DLD1 (cell line): ENCODE data around the gene ADAM17.
"Not testable (repeated sequence)": the region's sequence is repeated elsewhere in the genome, so short reads cannot be mapped to it uniquely, and the experiment has no call there.

ENCODE experiments used
- in situ Hi-C: cut with HindIII; loops from 2 replicates; pipeline ENCODE4 v1.10.0; 2017; ENCODE audit warnings: low sequenced_read_pairs

ADAM17 gene

DNA sequence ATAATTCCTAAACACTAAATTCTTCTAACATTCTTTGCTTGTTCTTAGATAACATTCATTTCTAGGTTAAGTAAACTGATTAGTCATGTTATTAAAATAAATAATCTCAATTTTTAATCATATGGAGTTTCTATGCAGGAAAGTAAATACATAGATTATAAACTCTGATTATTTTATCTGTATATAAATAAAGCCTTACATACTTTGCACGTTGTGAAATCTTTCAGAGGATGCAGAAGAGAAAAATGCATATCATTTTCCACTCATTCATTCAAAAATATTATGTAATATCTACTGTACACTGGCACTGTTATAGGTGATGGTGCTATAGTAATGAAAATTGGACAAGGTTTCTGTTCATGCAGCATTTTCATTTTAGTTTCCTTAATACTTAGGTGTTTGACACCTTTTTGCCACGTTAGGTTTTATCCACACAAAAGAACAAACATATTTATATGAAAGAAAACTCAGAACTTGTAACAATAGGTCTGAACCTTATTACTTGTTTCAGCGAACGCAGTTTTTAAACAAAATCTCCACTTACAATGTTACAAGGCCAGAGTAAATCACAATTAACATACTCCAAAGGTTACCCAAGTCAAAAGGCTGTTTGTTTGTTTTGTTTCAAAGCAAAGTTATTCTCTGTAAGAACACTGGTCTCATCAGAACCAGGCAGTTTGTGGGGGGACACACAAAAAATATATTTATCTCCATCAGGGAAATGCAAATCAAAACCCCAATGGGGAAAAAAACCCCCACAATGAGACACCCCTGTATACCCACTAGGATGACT, 27.4 kb downstream of the ADAM17 start:
- in situ Hi-C loops, result no loop called here

GRCh38 chr2:9525266-9525665, 30.4 kb downstream of the ADAM17 start:
- in situ Hi-C loops, result no loop called here

DNA sequence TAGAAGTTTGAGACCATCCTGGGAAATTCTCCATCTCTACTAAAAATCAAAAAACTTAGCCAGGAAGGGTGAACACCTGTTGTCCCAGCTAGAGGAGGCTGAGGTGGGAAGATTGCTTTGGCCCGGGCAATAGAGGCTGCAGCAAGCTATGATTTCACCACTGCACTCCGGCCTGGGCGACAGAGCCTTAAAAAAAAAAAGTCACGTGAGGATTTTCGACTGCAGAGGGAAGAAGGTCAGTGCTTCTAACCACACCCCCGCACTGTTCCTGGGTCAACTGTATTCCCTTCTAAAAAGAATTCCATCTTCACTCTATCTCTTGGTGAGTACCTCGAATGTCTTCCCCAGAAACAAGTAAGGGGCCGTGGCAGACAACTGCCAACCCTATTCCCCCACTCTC, 31.3 kb downstream of the ADAM17 start:
- in situ Hi-C loops, result no loop called here

DNA sequence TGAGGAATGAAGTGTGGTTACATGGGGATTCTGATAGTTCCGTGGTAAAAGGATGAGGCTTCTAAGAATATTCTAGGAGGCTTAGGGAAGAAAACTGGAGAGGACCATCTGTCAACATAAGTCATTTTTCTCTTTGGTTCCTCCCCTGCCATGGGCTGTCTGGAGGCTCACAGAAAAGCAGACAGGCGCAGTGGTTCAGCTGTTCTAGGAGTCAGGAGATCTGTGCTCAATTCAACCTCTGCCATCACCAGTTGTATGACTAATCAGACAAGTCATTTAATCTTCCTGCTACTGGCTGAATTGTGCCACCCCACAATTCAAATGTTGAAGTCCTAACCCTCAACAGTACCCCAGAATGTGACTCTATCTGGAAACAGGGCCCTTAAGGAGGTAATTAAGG, 36.4 kb downstream of the ADAM17 start:
- in situ Hi-C loops, result no loop called here

DNA sequence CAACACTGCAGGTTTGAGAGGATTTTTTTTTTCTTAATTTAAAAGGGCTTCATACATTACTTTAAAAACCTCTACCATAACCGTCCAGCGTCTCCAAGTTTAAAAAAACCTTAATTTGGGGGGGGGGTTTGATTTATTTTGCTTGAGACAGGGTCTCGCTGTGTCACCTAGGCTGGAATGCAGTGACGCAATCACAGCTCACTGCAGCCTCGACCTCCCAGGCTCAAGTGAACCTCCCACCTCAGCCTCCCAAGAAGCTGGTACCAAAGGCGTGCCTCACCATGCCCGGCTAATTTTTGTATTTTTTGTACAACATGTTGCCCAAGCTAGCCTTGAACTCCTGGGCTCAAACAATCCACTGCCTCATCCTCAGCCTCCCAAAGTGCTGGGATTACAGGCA, 36.9 kb downstream of the ADAM17 start:
- in situ Hi-C loops, result no loop called here

DNA sequence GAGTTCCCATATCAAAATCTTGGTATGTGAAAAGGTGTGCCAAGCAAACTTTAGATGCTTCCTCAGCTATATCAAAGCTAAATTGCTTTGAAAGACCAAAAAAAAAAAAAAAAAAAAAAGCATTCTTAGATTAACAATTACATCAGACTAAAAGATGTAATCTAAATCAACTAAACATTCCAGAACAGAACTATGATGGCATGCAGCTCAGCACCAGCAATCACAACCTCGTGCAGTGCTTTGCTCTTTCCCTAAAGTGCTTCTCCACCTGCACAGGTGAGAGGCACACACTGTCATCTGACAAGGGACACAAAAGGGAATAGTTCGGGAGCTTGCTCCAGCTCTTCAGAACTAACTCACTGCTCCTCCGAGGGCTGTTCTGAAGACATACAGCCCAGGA, 37.5 kb downstream of the ADAM17 start:
- in situ Hi-C loops, result no loop called here

- in situ Hi-C loops, result no loop called here
Measured at GRCh38 chr2:9517118-9517782, 38.4 kb downstream of the ADAM17 start.

GRCh38 chr2:9513946-9514345, 41.7 kb downstream of the ADAM17 start:
- in situ Hi-C loops, result not testable (repeated sequence)

- in situ Hi-C loops, result no loop called here
Measured at GRCh38 chr2:9508931-9509330, 46.7 kb downstream of the ADAM17 start.

DNA sequence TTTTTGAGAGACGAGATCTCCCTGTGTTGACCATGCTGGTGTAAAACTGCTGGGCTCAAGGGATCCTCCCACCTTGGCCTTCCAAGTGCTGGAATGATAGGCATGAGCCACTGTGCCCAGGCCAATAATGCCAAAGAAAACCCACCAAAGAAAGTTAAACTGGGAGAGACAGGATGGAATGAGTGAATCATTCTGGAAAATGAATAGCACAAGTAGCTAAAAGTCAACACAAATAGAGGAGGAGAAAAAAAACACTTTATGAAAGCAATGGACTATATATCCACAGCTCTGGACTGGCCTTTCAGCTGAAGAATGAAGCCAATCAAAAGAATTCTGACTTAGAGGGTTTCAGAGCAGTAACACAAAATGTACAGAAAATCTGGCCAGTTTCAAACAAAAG, 57.4 kb downstream of the ADAM17 start:
- in situ Hi-C loops, result no loop called here

DNA sequence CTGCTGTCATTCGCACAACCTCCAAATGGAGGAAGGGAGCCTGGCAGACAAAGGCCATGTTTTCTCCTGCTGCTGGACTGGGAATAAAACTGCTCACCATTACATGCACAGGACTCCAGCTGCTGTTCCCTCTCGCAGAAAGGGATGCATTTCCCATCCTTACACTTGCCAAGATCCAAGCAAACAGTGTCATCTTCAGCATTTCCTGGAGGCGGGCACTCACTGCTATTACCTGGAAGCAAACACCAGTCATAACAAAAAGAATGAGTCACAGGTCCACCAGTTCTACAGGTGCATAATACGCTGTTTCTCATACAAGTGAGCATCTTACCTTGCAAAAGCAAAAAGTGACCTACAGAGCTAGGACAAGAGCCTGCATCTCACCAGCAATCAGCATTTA, 58.6 kb downstream of the ADAM17 start:
- in situ Hi-C loops, result no loop called here

DNA sequence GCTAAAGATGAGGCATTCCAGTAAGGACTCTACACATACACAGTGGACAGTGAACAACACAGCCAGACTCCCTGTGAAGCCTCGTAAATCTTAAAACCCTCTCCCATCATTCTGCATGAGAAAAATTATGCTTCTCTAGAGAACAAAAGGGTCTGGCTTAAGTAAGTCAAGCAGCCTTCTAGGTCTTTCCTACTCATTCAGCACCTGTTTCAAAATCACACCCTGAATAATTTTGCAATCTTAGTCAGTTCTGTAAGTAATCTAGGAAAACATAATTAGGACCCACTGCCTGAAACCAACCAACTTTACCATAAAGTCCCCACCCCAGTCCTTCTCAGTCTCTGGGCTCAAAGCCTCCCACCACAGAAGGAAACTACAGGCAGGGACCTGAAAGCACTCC, 61.5 kb downstream of the ADAM17 start:
- in situ Hi-C loops, result no loop called here

- in situ Hi-C loops, result no loop called here
Measured at GRCh38 chr2:9493478-9493877, 62.2 kb downstream of the ADAM17 start.

DNA sequence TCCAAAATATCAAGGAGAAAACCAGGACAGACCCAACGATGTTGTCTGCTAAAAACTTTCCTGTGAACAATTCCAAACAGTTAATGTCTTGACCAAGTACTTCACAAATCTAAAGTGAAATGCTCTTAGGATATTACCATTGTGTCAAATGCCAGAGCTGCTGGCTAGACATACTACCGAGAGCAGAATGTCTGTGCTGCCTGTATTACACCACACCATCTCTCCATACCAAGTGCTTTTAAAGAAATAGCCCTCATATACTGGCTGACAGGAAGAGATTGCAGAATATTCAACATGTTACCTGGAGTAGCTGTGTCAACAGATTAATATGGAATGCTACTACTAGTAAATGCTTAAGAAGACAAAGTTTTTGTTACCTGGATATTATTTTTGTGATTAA, 62.7 kb downstream of the ADAM17 start:
- in situ Hi-C loops, result no loop called here

DNA sequence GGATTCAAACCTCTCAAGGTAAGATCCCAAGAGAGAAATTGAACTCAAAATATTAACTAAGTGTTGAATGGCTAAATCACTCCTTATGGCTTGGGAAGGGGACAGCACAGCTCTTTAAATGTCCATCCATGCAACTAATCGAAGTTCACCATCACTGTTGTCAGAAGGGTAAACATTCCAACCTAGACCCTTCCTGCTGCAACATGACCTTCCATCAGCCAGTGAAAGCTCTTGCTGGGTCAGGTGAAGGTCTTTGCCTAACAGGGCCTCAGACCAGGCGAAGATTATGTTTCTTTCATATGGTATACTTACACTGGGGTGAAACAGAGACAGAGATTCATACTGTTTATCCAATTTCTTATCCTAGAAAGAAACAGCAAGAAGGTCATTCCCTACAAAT, 64.8 kb downstream of the ADAM17 start:
- in situ Hi-C loops, result no loop called here

- in situ Hi-C loops, result no loop called here
Measured at GRCh38 chr2:9488583-9489547, 66.8 kb downstream of the ADAM17 start.

GRCh38 chr2:9484533-9484932, 71.1 kb downstream of the ADAM17 start:
- in situ Hi-C loops, result no loop called here

GRCh38 chr2:9483107-9483506, 72.5 kb downstream of the ADAM17 start:
- in situ Hi-C loops, result no loop called here

- in situ Hi-C loops, result no loop called here
Measured at GRCh38 chr2:9480157-9480556, 75.5 kb downstream of the ADAM17 start.

DNA sequence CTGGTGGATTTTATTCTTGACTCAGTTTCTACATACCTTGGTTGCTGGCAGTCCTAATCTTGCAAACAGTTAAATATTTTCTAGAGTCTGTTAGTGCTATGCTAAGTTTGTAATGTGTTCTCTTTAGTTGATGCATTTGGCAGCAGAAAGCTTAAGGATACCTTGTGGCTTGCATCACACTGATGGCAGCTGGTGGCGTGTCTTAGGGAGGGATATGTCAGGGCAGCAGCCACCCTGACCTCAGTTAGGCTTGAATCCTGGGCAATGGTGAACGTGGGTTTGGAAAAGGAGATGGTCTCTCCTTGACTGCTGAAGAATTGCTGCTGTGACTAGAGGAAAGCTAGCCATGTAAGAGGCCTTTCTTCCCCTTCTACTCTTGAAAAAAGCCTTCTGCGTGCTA, 77.1 kb downstream of the ADAM17 start:
- in situ Hi-C loops, result no loop called here

DNA sequence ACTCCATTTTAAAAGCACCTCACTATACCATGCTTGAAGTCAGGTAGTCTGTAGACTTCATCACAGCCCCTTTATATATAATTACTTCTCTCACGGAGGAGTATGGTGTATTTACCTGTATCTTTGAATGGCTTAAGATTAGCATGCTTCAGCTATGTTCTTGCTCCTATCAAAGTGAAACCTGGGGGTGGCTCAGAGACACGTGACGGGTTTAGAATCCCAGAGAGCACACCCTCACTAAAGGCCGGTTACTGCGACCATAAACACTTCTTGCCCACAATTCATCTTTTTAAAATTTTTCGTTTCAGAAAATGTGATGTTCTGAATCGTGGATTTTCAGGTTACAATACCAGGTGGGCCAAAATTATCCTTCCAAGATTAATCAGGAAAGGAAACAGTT, 77.7 kb downstream of the ADAM17 start:
- in situ Hi-C loops, result no loop called here
